ENCODE measurements around the gene MYO5A. TPM values are rescaled to one million over a fixed set of nuclear protein-coding genes. Genes with fewer than 3 reads are reported as not detected.
"Not testable (repeated sequence)": the region's sequence is repeated elsewhere in the genome, so short reads cannot be mapped to it uniquely, and the experiment has no call there.

MYO5A gene
- 1 to 10 TPM; 2.6 to 6.0 TPM for total RNA-seq

- Histone ChIP-seq H3K9me3 (no peaks in the 10 kb centered on the region), H3K27ac (peak within 1 kb of the TSS; percentile 52), H3K4me1 (peaks cover 3% of the 10 kb centered on the region), H3K4me3 (peak within 1 kb of the TSS; percentile 69), H3K27me3 (peaks cover 31% of the 10 kb centered on the region), H3K36me3 (no peaks in the 10 kb centered on the region), H3K9ac (ENCODE audit: low read depth in 2 of 2, low read length in 2 of 2) (peak within 1 kb of the TSS; percentile 38 to 73)
- intact Hi-C loops (cut with DNase I), result loop anchor here (5.0 to 10.0 kb wide), 2 partner anchors 34 to 206 kb away; no protein-coding TSS in a partner anchor
- DNase-seq, result peak; percentile 60
- TF ChIP-seq CTCF (IDR thresholded peaks at IDR 0.05), result no peak
These were observed at the start of gene MYO5A for GRCh38 chr15:52528564-52529340. Gene MYO5A (minus strand): TSS chr15:52528880. CDS start chr15:52528806, 74 bp downstream.

- Histone ChIP-seq H3K4me3 (no peak overlapping the region), H3K27ac (no peak overlapping the region), H3K4me1 (no peaks in the 10 kb centered on the region), H3K9ac (ENCODE audit: low read depth in 2 of 2, low read length in 2 of 2) (no peak overlapping the region), H3K27me3 (no peaks in the 10 kb centered on the region), H3K36me3 (no peaks in the 10 kb centered on the region), H3K9me3 (no peaks in the 10 kb centered on the region)
- DNase-seq, result no peak
- intact Hi-C loops (cut with DNase I), result no loop called here
- TF ChIP-seq CTCF (IDR thresholded peaks at IDR 0.05), result no peak
These were observed 48.0 kb upstream of the MYO5A start for GRCh38 chr15:52576692-52577091.

- intact Hi-C loops (cut with DNase I); H3K9me3 ChIP-seq; H3K27me3 ChIP-seq; H3K4me3 ChIP-seq; H3K27ac ChIP-seq; DNase-seq; H3K4me1 ChIP-seq; H3K9ac ChIP-seq (ENCODE audit: low read depth in 2 of 2, low read length in 2 of 2); H3K36me3 ChIP-seq: not testable (repeated sequence)
These were observed 46.9 kb upstream of the MYO5A start for GRCh38 chr15:52575573-52575972.

- intact Hi-C loops (cut with DNase I), result no loop called here
These were observed 46.4 kb upstream of the MYO5A start for GRCh38 chr15:52575072-52575471.

GRCh38 chr15:52574623-52575022 lies 45.9 kb upstream of the MYO5A start:
- H3K9ac ChIP-seq (ENCODE audit: low read depth in 2 of 2, low read length in 2 of 2); H3K36me3 ChIP-seq; H3K9me3 ChIP-seq; H3K4me3 ChIP-seq; DNase-seq; H3K27me3 ChIP-seq; H3K27ac ChIP-seq; intact Hi-C loops (cut with DNase I); H3K4me1 ChIP-seq: not testable (repeated sequence)

More at GRCh38 chr15:52575072-52575471, 46.4 kb upstream of the MYO5A start:
- Histone ChIP-seq H3K4me3 (no peak overlapping the region), H3K36me3 (no peaks in the 10 kb centered on the region), H3K27me3 (no peaks in the 10 kb centered on the region), H3K27ac (no peak overlapping the region), H3K4me1 (no peaks in the 10 kb centered on the region), H3K9me3 (no peaks in the 10 kb centered on the region), H3K9ac (ENCODE audit: low read depth in 2 of 2, low read length in 2 of 2) (no peak overlapping the region)
- no peak for TF ChIP-seq CTCF (IDR thresholded peaks at IDR 0.05)
- DNase-seq, result no peak

GRCh38 chr15:52568601-52569585 lies 40.2 kb upstream of the MYO5A start, which contains the start of gene ARPP19:
Gene ARPP19 (minus strand): TSS chr15:52569030. CDS start chr15:52568892, 138 bp downstream.
- intact Hi-C loops (cut with DNase I), result no loop called here
- peak; percentile 94 for DNase-seq
- no peak for TF ChIP-seq CTCF (IDR thresholded peaks at IDR 0.05)
- Histone ChIP-seq H3K36me3 (no peaks in the 10 kb centered on the region), H3K4me3 (peak within 1 kb of the TSS; percentile 51), H3K27ac (peak within 1 kb of the TSS; percentile 83), H3K9ac (ENCODE audit: low read depth in 2 of 2, low read length in 2 of 2) (peak within 1 kb of the TSS; percentile 91 to 97), H3K9me3 (no peaks in the 10 kb centered on the region), H3K4me1 (no peaks in the 10 kb centered on the region), H3K27me3 (no peaks in the 10 kb centered on the region)
